ENCODE results near the gene BBIP1. TPM values are rescaled to one million over a fixed set of nuclear protein-coding genes. Genes with fewer than 3 reads are reported as not detected.

Gene BBIP1
- total and polyA plus RNA-seq, 9 of the 15 experiments (the other 6 are each of a cell fraction or from before 2014, with no cell fraction given) = 5.2 to 31.0 (median 19.4) TPM

DNA sequence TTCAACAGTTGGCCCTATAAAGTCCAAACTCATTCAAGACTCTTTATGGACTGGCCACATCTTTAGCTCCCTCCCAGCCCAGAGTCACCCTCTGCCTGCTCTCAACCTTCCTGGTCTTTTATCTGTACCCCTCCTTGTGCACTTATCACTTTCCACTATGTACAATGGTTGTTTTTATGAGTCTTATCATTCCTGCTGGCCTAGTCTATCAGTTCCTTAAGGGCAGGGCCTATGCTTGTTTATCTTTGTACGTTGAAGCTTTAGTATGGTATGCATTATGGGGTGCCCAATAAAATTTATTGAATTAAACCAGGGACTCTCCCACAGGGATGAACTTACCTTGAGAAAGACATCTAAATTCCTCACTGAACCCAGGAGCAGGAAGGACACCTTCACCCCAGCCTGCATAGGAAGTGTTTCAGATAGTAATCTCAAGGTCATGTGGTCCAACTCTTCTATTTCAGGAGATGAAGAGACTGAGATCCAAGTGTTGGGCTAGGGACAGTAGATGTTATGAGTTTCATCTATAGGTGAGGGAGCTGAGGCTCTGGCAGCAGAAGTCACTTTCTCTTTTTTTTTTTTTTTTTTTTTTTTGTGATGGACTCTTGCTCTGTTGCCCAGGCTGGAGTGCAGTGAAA is 60.6 kb downstream of the BBIP1 start (continued):
- TF ChIP-seq GATA2 (CRISPR knock-in tag; IDR thresholded peaks at IDR 0.05) (0 out of 2 replicates have a peak, but pooled peaks have one; percentile 42), ZNF609 (CRISPR knock-in tag; IDR thresholded peaks at IDR 0.05; ENCODE audit: borderline replicate concordance) (no peak), MBD1 (CRISPR knock-in tag; IDR thresholded peaks at IDR 0.05) (no peak), TEAD4 (IDR thresholded peaks at IDR 0.05; ENCODE audit: low read length) (peak; percentile 94), TEAD4 (CRISPR knock-in tag; IDR thresholded peaks at IDR 0.05; ENCODE audit: borderline replicate concordance) (no peak), IRF2 (CRISPR knock-in tag; IDR thresholded peaks at IDR 0.05) (no peak), KHSRP (IDR thresholded peaks at IDR 0.05) (no peak), FOXK1 (CRISPR knock-in tag; IDR thresholded peaks at IDR 0.05; ENCODE audit: borderline replicate concordance) (no peak), GABPB2 (CRISPR knock-in tag; conservative IDR thresholded peaks at IDR 0.05) (no peak), ZNF41 (CRISPR knock-in tag; conservative IDR thresholded peaks at IDR 0.05) (no peak), NFRKB (IDR thresholded peaks at IDR 0.05; ENCODE audit: low read depth) (no peak), GATAD2B (IDR thresholded peaks at IDR 0.05; ENCODE audit: borderline replicate concordance) (no peak), CREM (IDR thresholded peaks at IDR 0.05; ENCODE audit: low read depth) (peak; percentile 58; the same call in 1 of the 2 replicates), XRCC4 (IDR thresholded peaks at IDR 0.05; ENCODE audit: extremely low read depth, insufficient read depth, insufficient read length) (no peak), HMG20B (CRISPR knock-in tag; IDR thresholded peaks at IDR 0.05) (no peak)
- TF ChIP-seq, protein P1, sequence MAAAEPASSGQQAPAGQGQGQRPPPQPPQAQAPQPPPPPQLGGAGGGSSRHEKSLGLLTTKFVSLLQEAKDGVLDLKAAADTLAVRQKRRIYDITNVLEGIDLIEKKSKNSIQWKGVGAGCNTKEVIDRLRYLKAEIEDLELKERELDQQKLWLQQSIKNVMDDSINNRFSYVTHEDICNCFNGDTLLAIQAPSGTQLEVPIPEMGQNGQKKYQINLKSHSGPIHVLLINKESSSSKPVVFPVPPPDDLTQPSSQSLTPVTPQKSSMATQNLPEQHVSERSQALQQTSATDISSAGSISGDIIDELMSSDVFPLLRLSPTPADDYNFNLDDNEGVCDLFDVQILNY (CRISPR knock-in tag; IDR thresholded peaks at IDR 0.05) = no peak
- TF ChIP-seq, protein P2, sequence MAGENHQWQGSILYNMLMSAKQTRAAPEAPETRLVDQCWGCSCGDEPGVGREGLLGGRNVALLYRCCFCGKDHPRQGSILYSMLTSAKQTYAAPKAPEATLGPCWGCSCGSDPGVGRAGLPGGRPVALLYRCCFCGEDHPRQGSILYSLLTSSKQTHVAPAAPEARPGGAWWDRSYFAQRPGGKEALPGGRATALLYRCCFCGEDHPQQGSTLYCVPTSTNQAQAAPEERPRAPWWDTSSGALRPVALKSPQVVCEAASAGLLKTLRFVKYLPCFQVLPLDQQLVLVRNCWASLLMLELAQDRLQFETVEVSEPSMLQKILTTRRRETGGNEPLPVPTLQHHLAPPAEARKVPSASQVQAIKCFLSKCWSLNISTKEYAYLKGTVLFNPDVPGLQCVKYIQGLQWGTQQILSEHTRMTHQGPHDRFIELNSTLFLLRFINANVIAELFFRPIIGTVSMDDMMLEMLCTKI (IDR thresholded peaks at IDR 0.05; ENCODE audit: partially characterized antibody) = no peak
- TF ChIP-seq, protein P3, sequence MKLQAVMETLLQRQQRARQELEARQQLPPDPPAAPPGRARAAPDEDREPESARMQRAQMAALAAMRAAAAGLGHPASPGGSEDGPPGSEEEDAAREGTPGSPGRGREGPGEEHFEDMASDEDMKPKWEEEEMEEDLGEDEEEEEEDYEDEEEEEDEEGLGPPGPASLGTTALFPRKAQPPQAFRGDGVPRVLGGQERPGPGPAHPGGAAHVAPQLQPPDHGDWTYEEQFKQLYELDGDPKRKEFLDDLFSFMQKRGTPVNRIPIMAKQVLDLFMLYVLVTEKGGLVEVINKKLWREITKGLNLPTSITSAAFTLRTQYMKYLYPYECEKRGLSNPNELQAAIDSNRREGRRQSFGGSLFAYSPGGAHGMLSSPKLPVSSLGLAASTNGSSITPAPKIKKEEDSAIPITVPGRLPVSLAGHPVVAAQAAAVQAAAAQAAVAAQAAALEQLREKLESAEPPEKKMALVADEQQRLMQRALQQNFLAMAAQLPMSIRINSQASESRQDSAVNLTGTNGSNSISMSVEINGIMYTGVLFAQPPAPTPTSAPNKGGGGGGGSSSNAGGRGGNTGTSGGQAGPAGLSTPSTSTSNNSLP (IDR thresholded peaks at IDR 0.05; ENCODE audit: borderline replicate concordance, low read depth, low read length) = peak; percentile 54; the same call in 1 of the 2 replicates

Measured in K562 (cell line).